GM18520 (cell line): ENCODE data around the gene ZNF362.
"Not testable (repeated sequence)": the region's sequence is repeated elsewhere in the genome, so short reads cannot be mapped to it uniquely, and the experiment has no call there.

Experiments used
- ATAC-seq: cut with Tn5 transposase; IDR thresholded peaks from one replicate; pipeline ENCODE4 v1.9.1; 2021; ENCODE audit not compliant: unreplicated experiment

The ZNF362 gene

GRCh38 chr1:33282791-33283190 is 26.5 kb downstream of the ZNF362 start:
- no peak for ATAC-seq

GRCh38 chr1:33284049-33284448 is 27.8 kb downstream of the ZNF362 start:
- ATAC-seq = no peak

GRCh38 chr1:33286451-33287185 is 30.3 kb downstream of the ZNF362 start:
- no peak for ATAC-seq

GRCh38 chr1:33287317-33287716 is 31.0 kb downstream of the ZNF362 start:
- no peak for ATAC-seq

GRCh38 chr1:33288976-33289857 is 32.9 kb downstream of the ZNF362 start:
- ATAC-seq = no peak

- no peak for ATAC-seq
Observed at GRCh38 chr1:33289858-33290154, 33.5 kb downstream of the ZNF362 start.

- not testable (repeated sequence) for ATAC-seq
Observed at GRCh38 chr1:33290615-33291014, 34.3 kb downstream of the ZNF362 start.

- ATAC-seq = no peak
Observed at GRCh38 chr1:33292726-33293340, 36.5 kb downstream of the ZNF362 start.

GRCh38 chr1:33294071-33295010 is 38.0 kb downstream of the ZNF362 start:
- no peak for ATAC-seq

- ATAC-seq = no peak
Observed at GRCh38 chr1:33295023-33295422, 38.7 kb downstream of the ZNF362 start.

GRCh38 chr1:33295450-33296081 is 39.3 kb downstream of the ZNF362 start:
- ATAC-seq = peak; percentile 55

GRCh38 chr1:33296082-33296458 is 39.8 kb downstream of the ZNF362 start:
- ATAC-seq = no peak

- ATAC-seq = no peak
Observed at GRCh38 chr1:33296824-33297223, 40.5 kb downstream of the ZNF362 start.

- ATAC-seq = no peak
Observed at GRCh38 chr1:33297911-33298622, 41.8 kb downstream of the ZNF362 start.

GRCh38 chr1:33298623-33299277 is 42.5 kb downstream of the ZNF362 start:
- no peak for ATAC-seq

GRCh38 chr1:33299461-33300155 is 43.3 kb downstream of the ZNF362 start:
- no peak for ATAC-seq

- no peak for ATAC-seq
Observed at GRCh38 chr1:33300673-33301072, 44.4 kb downstream of the ZNF362 start.

GRCh38 chr1:33301273-33301984 is 45.1 kb downstream of the ZNF362 start:
- ATAC-seq = no peak
